AG04449 (cell line): ENCODE measurements around the gene BOC.

Experiments used
- CTCF ChIA-PET: fragments of 350-600 bp; formaldehyde crosslinking; extraction: SDS; loops from one replicate; lab custom pipeline; 2021; ENCODE audit warnings: antibody characterized with exemption; lab: Yijun Ruan, JAX
- POLR2A ChIA-PET: fragments of 400-600, 350-600 bp; formaldehyde crosslinking; extraction: SDS; loops from one replicate; lab custom pipeline; 2020; ENCODE audit warnings: antibody characterized with exemption, inconsistent platforms; lab: Yijun Ruan, JAX
- DNase-seq: peaks from one replicate; pipeline ENCODE4 v3.0.0-alpha.2; 2010; ENCODE audit warnings: low read depth, low spot score
- H3K4me3 ChIP-seq: 2 replicates; pipeline ENCODE4 v1.5.1; 2011; ENCODE audit warnings: low read depth, mild to moderate bottlenecking, control low read depth, low read length
- CTCF ChIP-seq: IDR thresholded peaks from one replicate; pipeline ENCODE4 v1.5.1; 2011; ENCODE audit warnings: mild to moderate bottlenecking, moderate library complexity, low read length, control low read depth, inconsistent platforms; ENCODE audit not compliant: insufficient read depth; ENCODE audit errors: missing control alignments

Gene BOC

DNA sequence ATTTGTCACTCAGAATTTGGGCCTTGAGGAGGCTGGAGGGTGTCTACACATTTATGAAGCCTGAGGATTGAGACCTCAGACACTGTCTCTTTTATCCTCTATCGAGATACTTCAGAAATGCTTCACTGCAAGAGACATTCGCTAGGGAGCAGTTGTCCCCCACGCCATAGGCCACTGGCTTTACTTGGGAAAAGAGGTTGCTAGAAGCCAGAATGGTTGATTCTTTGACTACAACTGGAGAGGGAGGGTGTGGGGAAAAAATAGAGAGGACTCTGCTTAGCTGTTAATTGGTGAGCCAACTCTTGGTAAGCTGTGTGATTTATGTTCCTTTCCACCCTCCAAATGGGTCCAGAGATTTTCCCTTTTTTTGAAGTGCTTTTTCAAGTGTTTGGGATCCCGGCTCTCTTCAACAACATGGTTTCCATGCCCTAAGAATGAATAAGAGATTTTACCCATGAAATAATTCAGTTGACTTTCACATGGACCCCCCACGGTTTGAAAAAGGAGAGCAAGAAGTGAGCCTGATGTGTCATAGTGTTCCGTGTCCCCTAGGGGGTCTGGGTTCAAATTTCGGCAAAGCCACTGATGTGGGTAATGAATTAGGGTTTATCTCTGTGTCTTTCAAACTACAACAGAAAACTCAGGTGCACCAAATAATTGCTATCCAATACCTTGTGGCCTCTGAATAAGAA, 2.7 kb downstream of the BOC start:
- TF ChIP-seq CTCF = no peak
- CTCF ChIA-PET = interaction anchor here (0.6 to 3.8 kb wide), 4 partner anchors 14 to 79 kb away, joined by 3 to 17 read pairs (median 4); no protein-coding TSS in a partner anchor
- peak overlapping the region; percentile 89 for H3K4me3 ChIP-seq
- no peak for DNase-seq
- POLR2A ChIA-PET = interaction anchor here (0.9 kb wide), 1 partner anchor 433 kb away, joined by 3 read pairs; no protein-coding TSS in a partner anchor

DNA sequence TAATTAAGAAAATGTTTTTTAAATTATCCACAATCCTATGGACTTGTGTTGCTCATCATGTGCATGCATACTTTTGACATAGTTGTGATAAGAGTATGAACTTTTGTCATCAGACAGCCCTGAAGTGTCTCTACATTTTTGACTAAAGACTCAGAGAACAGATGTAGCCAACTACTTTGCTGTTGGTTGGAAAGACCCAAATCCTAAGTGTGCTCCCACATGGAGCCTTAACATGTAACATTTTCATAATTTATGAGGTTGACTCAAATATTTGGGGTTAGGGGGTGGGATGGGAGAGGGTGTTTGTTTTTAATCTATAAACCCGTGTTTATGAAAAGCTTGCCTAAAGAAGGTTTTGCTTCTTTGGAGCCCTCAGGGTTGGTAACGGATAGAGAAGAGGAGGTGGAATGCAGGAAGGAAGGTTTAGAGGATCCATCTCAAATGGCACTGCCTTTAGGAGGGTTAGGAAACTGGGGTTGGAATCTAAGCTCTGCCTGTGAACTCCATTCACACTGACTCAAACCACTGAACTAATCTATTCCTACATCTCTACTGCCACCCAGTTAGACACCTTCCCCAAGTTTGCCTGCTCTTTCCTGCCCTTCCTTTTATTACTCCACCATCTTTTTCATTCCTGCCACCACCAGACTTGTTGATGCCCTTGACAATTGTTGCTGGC, 3.7 kb downstream of the BOC start:
- DNase-seq = peak; percentile 51
- no peak for TF ChIP-seq CTCF
- no peak overlapping the region for H3K4me3 ChIP-seq
- ChIA-PET CTCF (interaction anchor here (0.7 to 1.5 kb wide), 5 partner anchors 9 to 73 kb away, joined by 3 to 5 read pairs (median 4); no protein-coding TSS in a partner anchor), POLR2A (interaction anchor here (0.5 kb wide), 1 partner anchor 590 kb away, joined by 3 read pairs; no protein-coding TSS in a partner anchor)

DNA sequence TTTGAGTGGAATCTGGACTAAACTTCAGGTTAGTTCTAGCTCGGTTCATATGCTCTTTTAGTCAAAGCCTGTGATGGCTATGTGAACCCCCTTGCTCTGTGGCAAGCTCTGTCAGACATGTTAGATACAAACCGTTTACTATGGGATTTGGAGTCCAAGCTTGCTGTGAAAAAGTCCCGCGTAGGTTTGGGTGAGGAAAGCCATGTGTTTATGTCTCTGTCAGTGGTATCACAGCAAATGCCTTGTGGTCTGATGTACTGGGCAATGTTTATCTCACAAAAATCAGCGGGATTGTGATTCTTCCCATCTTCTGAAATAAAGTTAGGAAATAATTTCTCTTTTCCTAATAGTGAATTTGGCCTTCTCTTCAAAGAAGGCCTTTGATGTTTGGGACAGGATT, 5.0 kb downstream of the BOC start:
- POLR2A ChIA-PET = no interaction called here
- DNase-seq = no peak

DNA sequence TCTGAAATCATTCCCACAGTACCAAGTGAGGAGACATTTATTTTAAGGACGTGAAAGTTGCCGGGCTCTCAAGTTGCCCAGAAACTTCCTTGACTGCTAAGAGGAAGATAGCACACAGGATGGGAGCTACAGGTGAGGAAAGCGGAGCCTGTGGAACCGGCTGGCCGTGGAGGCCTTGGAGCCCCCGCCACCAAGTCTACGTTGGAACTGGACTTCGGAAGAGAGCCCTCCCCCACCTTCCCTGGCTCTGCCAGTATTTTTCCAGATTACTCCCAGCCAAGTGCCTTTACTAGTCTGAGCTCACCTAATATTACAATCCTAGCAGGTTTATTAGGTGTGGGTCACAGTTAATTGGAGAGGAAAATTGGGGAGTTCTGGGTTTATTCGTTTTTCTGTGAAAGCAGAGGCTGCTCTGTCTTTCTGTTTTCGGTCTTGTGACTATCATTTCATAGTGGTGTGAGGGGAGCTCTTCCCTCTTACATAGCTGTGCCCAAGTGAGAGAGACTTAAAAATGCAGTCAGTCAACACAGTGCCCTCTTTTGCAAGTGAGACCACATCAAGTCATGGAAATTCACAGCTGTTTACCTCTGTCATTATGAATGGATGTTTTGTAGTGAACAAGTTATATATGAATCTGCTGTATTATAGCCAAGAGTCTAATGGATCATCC, 6.8 kb downstream of the BOC start:
- CTCF ChIA-PET = interaction anchor here (0.9 to 1.5 kb wide), 2 partner anchors 27 to 183 kb away, joined by 3 read pairs; no protein-coding TSS in a partner anchor

More for the DNA sequence above, 5.0 kb downstream of the BOC start:
- H3K4me3 ChIP-seq = no peak overlapping the region
- TF ChIP-seq CTCF = no peak
- CTCF ChIA-PET = no interaction called here

DNA sequence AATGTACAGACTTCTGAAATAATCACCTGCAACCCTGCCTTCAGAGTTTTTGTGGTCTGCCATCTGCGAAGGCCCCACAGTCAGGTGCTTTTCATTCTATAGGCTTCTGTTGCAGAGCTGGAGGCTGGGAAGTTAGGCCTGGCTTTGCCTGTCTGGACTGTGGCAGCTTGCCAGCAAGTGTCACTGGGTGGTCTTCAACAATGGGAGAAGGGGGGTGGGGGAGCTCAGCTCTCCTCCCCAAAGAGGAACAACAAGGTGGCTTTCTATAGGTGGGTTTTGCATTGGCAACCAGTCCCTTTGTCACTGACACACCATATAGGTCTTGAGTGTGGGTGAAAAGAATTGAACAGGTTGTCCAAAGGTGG, 7.3 kb downstream of the BOC start:
- no peak for TF ChIP-seq CTCF
- DNase-seq = no peak
- no peak overlapping the region for H3K4me3 ChIP-seq
- ChIA-PET CTCF (interaction anchor here (0.9 to 1.5 kb wide), 2 partner anchors 26 to 184 kb away, joined by 3 read pairs; no protein-coding TSS in a partner anchor), POLR2A (interaction anchor here (1.1 kb wide), 1 partner anchor 13 kb away, joined by 3 read pairs; no protein-coding TSS in a partner anchor)

More for the DNA sequence above, 6.8 kb downstream of the BOC start:
- POLR2A ChIA-PET = interaction anchor here (1.1 kb wide), 1 partner anchor 13 kb away, joined by 3 read pairs; no protein-coding TSS in a partner anchor
- TF ChIP-seq CTCF = no peak
- DNase-seq = no peak
- no peak overlapping the region for H3K4me3 ChIP-seq
